GM12878 (cell line): ENCODE results near the gene DOK4. TPM values are rescaled to one million over a fixed set of nuclear protein-coding genes. Genes with fewer than 3 reads are reported as not detected.
A peak's percentile ranks its signal among the peaks of the same experiment; 100 is the strongest.

ENCODE experiments used
- FOS ChIP-seq: IDR thresholded peaks from 3 replicates; pipeline ENCODE4 v1.6.1; 2011; ENCODE audit warnings: borderline replicate concordance; ENCODE audit not compliant: insufficient read length; ENCODE audit errors: extremely low read depth
- IRF3 ChIP-seq: fragments of 450-650 bp; IDR thresholded peaks from 2 replicates; pipeline ENCODE4 v1.6.1; 2014; ENCODE audit warnings: mild to moderate bottlenecking
- KAT2A ChIP-seq: conservative IDR thresholded peaks from 2 replicates; pipeline ENCODE4 v1.6.1; 2011; ENCODE audit warnings: low read depth, low read length; ENCODE audit not compliant: control insufficient read depth
- MEF2A ChIP-seq: IDR thresholded peaks from 2 replicates; pipeline ENCODE4 v1.6.1; 2011; ENCODE audit warnings: low read depth, mild to moderate bottlenecking, low read length, moderate library complexity; ENCODE audit not compliant: insufficient read depth
- NFYA ChIP-seq: IDR thresholded peaks from 2 replicates; pipeline ENCODE4 v1.6.1; 2011; ENCODE audit warnings: low read depth, mild to moderate bottlenecking, low read length, improper control_type of control experiment, borderline replicate concordance
- POLR2A ChIP-seq: IDR thresholded peaks from 2 replicates; pipeline ENCODE4 v1.6.1; 2011; ENCODE audit warnings: low read depth, mild to moderate bottlenecking, low read length
- SMARCA5 ChIP-seq: fragments of 450-650 bp; IDR thresholded peaks from 2 replicates; pipeline ENCODE4 v1.6.1; 2017; ENCODE audit warnings: mild to moderate bottlenecking
- SP1 ChIP-seq: IDR thresholded peaks from one replicate; pipeline ENCODE4 v1.6.1; 2011; ENCODE audit warnings: low read depth, low read length
- SRF ChIP-seq, 2 experiments: IDR thresholded peaks; 2 replicates each; pipeline ENCODE4 v1.6.1; 2011; ENCODE audit warnings: low read depth in 2 of 2, low read length in 2 of 2, mild to moderate bottlenecking in 1 of 2, moderate library complexity in 1 of 2
- SUPT20H ChIP-seq: IDR thresholded peaks from 2 replicates; pipeline ENCODE4 v1.6.1; 2011; ENCODE audit warnings: low read depth, mild to moderate bottlenecking, low read length, moderate library complexity, borderline replicate concordance; ENCODE audit not compliant: control insufficient read depth
- TAF1 ChIP-seq: IDR thresholded peaks from 2 replicates; pipeline ENCODE4 v1.6.1; 2011; ENCODE audit warnings: mild to moderate bottlenecking, low read depth, low read length, borderline replicate concordance
- YY1 ChIP-seq: IDR thresholded peaks from 2 replicates; pipeline ENCODE4 v1.6.1; 2011; ENCODE audit warnings: low read depth, mild to moderate bottlenecking, low read length
- ZNF687 ChIP-seq: fragments of 450-650 bp; IDR thresholded peaks from 2 replicates; pipeline ENCODE4 v1.6.1; 2017; ENCODE audit warnings: mild to moderate bottlenecking, moderate library complexity
- polyA plus RNA-seq, 11 experiments: library from polyadenylated mRNA; depleted of rRNA in 4 of 11; unstranded in 6 of 11; stranded (reverse) in 5 of 11; fragments of >200 nt; fragmentation: Nextera tagmentation in 4 of 11; fragmentation: Illumina TruSeq in 1 of 11; extraction: Ambion mirVana in 4 of 11; extraction: Trizol in 1 of 11; gene quantifications; 1 replicate in 1 of 11; 2 replicates in 10 of 11; pipeline versions ENCODE4 v1.2.1 to v1.2.3, GENCODE V29; 2011 to 2016; ENCODE audit warnings: inconsistent platforms in 2 of 11, missing spikeins in 2 of 11, low read depth in 1 of 11
- total RNA-seq, 4 experiments: library from RNA; depleted of rRNA in 3 of 4; stranded (reverse); fragments of >200 nt in 3 of 4; fragmentation: Illumina TruSeq in 1 of 4; extraction: Trizol in 1 of 4; gene quantifications; 2 replicates each; pipeline versions ENCODE4 v1.2.1 to v1.2.3, GENCODE V29; 2013 to 2021

DOK4 gene
- total and polyA plus RNA-seq, 10 of the 15 experiments (the other 5 are each of a cell fraction or from before 2014, with no cell fraction given) = 0.20 to 7.0 (median 2.4) TPM; not detected in 1

GRCh38 chr16:57535680-57536305 is 49.5 kb upstream of the DOK4 start (continued):
- TF ChIP-seq FOS (peak; percentile 76), YY1 (no peak; the same call in 1 of the 2 replicates), ZNF687 (no peak), KAT2A (no peak), MEF2A (no peak), IRF3 (peak; percentile 75), SRF (IDR thresholded peaks at IDR 0.05; ENCODE audit: low read depth in 2 of 2, low read length in 2 of 2) (no peak), NFYA (peak; percentile 20; the same call in 1 of the 2 replicates), POLR2A (no peak), SUPT20H (no peak), TAF1 (peak; percentile 25; the same call in 1 of the 2 replicates), SP1 (peak; percentile 95), SMARCA5 (peak; percentile 85)
